ENCODE data around the gene MPG. TPM values are rescaled to one million over a fixed set of nuclear protein-coding genes. Genes with fewer than 3 reads are reported as not detected.

MPG gene
- total RNA-seq, 4 donors from 2014 or later, result 46.8 to 84.8 (median 61.0) TPM

DNA sequence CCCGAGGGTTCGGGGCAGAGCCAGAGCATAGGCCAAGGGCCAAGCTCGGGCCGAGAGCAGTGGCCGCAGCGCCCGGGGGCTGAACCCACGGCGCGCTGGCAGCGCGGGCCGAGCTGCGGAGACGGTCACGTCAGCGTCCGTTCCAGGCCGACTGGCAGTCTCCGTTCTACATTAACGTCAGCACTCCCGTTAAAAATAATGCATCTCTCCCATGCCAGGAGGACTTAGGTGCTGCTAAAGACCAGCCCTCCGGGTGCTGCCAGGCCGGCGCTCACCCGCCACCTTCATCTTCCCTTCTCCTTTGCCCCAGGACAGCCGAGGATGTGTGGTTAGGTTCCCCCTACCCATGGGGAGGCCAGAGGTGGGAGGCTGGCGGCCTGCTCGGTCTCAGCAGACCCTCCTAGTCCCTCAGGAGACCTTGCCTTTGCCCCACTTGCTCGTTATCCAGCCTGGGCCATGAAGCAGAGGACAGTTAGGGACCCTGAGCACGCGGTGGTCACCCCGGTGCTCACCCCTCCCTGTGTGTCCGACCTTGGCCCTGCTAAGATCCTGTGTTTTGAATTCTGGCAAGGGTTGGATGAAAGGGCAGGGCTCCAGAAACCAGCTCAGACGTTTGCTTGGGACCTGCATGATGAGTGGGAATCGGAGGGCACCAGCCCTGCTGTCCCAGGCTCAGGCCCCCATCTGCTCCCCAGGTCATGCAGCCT, 572 bp downstream of the MPG start:
- intact Hi-C loops (cut with DNase I; ENCODE audit: low total_unique reads), result no loop called here
- DNase-seq (ENCODE audit: low spot score in 2 of 2), result no peak
- 8 to 16% methylated on average over 15 to 20 of the region's 36 CpGs for WGBS, 2 donors
- peak overlapping the region; percentile 70 for H3K4me3 ChIP-seq (ENCODE audit: low read depth, poor library complexity, severe bottlenecking)
- no peak for TF ChIP-seq POLR2A (IDR thresholded peaks at IDR 0.05)
- TF ChIP-seq, protein P1, sequence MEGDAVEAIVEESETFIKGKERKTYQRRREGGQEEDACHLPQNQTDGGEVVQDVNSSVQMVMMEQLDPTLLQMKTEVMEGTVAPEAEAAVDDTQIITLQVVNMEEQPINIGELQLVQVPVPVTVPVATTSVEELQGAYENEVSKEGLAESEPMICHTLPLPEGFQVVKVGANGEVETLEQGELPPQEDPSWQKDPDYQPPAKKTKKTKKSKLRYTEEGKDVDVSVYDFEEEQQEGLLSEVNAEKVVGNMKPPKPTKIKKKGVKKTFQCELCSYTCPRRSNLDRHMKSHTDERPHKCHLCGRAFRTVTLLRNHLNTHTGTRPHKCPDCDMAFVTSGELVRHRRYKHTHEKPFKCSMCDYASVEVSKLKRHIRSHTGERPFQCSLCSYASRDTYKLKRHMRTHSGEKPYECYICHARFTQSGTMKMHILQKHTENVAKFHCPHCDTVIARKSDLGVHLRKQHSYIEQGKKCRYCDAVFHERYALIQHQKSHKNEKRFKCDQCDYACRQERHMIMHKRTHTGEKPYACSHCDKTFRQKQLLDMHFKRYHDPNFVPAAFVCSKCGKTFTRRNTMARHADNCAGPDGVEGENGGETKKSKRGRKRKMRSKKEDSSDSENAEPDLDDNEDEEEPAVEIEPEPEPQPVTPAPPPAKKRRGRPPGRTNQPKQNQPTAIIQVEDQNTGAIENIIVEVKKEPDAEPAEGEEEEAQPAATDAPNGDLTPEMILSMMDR (IDR thresholded peaks at IDR 0.05), result no peak

DNA sequence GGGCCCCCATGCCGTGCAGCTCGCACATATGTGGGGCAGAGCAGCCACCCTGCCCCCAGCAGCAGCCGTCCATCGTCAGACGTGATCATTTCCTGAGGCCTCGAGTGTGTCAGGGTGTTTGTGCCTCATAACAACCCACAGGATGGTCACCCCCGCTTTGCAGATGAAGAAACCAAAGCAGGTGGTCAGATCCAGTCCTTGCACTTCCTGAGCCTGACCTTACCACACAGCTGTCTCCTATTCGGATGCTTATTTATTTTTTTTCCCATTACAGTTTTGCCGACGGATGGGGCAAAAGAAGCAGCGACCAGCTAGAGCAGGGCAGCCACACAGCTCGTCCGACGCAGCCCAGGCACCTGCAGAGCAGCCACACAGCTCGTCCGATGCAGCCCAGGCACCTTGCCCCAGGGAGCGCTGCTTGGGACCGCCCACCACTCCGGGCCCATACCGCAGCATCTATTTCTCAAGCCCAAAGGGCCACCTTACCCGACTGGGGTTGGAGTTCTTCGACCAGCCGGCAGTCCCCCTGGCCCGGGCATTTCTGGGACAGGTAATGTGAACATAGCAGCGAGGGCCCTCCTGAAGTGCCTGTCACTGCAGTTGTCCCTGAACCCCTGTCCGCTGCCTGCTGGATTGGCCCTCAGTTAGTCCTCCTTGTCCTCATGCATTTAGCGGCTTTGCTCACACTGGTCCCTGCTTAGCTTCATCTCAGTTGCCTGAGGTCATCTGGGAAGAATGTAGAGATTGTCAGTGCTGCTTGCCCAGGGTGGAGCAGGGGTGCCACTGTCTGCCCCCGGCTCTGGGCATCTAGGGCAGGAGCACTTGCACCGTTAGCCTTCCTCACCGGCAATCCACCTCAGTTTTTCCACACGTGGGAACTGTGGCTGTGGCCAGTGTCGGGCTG, 1.4 kb downstream of the MPG start:
- H3K4me3 ChIP-seq (ENCODE audit: low read depth, poor library complexity, severe bottlenecking), result no peak overlapping the region
- TF ChIP-seq POLR2A (IDR thresholded peaks at IDR 0.05), result no peak
- TF ChIP-seq, protein P1 (IDR thresholded peaks at IDR 0.05), result no peak
- no peak for DNase-seq (ENCODE audit: low spot score in 2 of 2)
- intact Hi-C loops (cut with DNase I; ENCODE audit: low total_unique reads), result no loop called here
- WGBS, 2 donors, result 72 to 79% methylated on average over 26 to 32 of the region's 32 CpGs

DNA sequence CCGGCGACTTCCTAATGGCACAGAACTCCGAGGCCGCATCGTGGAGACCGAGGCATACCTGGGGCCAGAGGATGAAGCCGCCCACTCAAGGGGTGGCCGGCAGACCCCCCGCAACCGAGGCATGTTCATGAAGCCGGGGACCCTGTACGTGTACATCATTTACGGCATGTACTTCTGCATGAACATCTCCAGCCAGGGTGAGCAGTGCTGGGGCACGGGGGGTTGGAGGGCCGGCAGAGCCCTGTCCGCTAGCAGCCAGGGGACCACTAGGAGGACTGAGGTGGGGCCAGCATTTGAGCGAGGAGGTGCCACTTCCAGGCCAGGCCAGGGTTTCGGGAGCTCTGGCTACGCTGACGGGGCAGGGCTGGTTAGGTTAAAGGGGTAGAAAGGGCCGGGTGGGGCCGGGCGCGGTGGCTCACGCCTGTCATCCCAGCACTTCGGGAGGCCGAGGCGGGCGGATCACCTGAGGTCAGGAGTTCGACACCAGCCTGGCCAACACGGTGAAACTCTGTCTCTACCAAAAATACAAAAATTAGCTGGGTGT, 5.1 kb downstream of the MPG start:
- WGBS, 2 donors, result 89 to 93% methylated on average over 31 of the region's 31 CpGs

DNA sequence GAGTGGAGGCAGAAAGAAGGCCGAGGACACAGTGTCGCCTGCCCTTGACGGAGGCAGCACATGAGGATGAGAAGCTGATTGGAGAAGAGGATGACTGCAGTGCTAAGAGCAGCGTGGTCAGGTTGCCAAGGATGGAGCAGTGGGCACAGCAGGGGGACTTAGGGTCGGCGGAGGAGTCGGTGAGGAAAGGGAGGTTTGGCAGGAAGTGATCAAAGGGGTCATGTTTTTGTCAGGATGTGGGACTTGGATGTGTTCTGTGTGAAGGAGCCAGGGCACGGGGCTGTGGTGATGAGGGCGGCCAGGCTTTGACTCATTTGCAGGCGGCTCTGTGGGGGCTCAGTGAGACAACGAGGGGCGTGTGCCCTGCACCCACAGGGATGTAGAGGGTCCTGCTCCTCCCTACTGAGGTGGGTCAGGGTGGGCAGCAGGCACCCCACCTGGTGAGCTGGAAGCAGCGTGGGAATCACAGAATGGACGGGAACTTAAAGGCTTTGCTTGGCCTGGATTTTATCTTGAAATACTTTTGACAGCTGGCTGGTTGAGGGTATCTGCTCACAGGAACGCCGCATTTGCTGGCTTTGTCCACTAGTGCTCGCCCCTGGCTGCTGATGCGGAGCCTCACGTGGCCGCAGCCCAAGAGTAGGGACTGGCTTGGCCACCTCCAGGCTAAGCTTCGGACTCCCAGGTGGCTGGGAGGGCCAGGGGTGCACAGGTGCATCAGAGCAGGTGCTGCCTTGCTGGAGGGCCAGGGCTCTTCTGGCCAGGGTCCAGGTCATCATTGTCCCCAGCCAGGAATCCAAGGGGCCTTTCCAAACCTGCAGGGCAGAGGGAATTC, 6.0 kb downstream of the MPG start:
- no peak for DNase-seq (ENCODE audit: low spot score in 2 of 2)
- no peak overlapping the region for H3K4me3 ChIP-seq (ENCODE audit: low read depth, poor library complexity, severe bottlenecking)
- intact Hi-C loops (cut with DNase I; ENCODE audit: low total_unique reads), result no loop called here
- no peak for TF ChIP-seq POLR2A (IDR thresholded peaks at IDR 0.05)
- TF ChIP-seq, protein P1 (IDR thresholded peaks at IDR 0.05), result no peak
- WGBS, 2 donors, result 59 to 64% methylated on average over 19 to 21 of the region's 21 CpGs

More for the DNA sequence above, 5.1 kb downstream of the MPG start:
- DNase-seq (ENCODE audit: low spot score in 2 of 2), result no peak
- intact Hi-C loops (cut with DNase I; ENCODE audit: low total_unique reads), result no loop called here
- no peak for TF ChIP-seq POLR2A (IDR thresholded peaks at IDR 0.05)
- TF ChIP-seq, protein P1 (IDR thresholded peaks at IDR 0.05), result no peak
- H3K4me3 ChIP-seq (ENCODE audit: low read depth, poor library complexity, severe bottlenecking), result no peak overlapping the region

DNA sequence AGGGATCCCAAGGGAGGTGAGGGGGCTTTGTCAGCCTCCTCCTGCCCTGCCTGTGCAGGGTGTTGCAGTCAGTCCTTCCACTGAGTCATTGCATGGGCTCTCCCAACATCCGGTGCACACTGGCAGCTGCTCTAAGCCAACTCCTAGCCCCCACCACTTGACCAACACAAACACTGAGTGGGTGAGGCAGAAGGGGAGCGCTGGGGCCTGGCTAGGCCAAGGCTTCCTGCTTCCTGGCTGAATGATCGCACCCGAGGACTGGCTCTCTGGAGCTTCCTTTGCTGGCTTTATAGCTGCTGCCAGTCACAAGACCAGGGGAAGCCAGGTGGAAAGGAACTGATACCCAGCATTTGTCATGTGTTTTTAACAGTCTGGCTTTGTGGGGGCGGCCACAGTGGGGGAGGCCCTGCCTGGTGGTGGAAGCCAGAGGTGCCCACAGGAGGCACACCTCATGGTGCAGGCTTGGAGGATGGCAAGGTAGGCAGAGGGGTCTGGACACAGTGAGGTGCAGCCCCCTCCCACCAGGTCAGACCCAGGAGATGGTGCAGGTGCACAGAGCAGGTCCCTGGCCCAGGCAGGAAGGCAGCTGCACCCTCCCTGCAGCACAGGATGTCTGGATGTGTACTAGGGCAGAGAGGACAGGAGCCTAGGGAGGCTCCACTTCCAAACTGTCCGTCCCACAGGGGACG, 6.8 kb downstream of the MPG start:
- 41 to 60% methylated on average over 7 of the region's 7 CpGs for WGBS, 2 donors
- intact Hi-C loops (cut with DNase I; ENCODE audit: low total_unique reads), result no loop called here
- no peak for TF ChIP-seq POLR2A (IDR thresholded peaks at IDR 0.05)
- TF ChIP-seq, protein P1 (IDR thresholded peaks at IDR 0.05), result no peak
- DNase-seq (ENCODE audit: low spot score in 2 of 2), result peak in 1 of 2 donors; percentile 62
- no peak overlapping the region for H3K4me3 ChIP-seq (ENCODE audit: low read depth, poor library complexity, severe bottlenecking)

All from lower leg skin (tissue), 4 donors.